A673 (cell line): ENCODE measurements around the gene EXD3. TPM values are rescaled to one million over a fixed set of nuclear protein-coding genes. Genes with fewer than 3 reads are reported as not detected.

ENCODE experiments used
- BruUV-seq: library from RNA; stranded (reverse); fragments of 400-500 nt; replicated peaks from 2 replicates; lab custom pipeline; 2021; lab: Mats Ljungman, UMichigan
- CTCF ChIA-PET: fragments of 300-600 bp; sonication (Branson Sonifier 250); formaldehyde crosslinking; loops from one replicate; lab custom pipeline; 2022; ENCODE audit warnings: antibody characterized with exemption; lab: Charles Lee
- POLR2A ChIA-PET: fragments of 300-600 bp; sonication (Branson Sonifier 250); formaldehyde crosslinking; loops from one replicate; lab custom pipeline; 2022; ENCODE audit warnings: antibody characterized with exemption; ENCODE audit not compliant: low non-redundant PET; lab: Charles Lee
- DNase-seq: peaks from one replicate; pipeline ENCODE4 v3.0.0-alpha.2; 2015; ENCODE audit warnings: low spot score
- H3K27ac ChIP-seq: fragments of 200-600 bp; sonication (generic); 2 replicates; pipeline ENCODE4 v1.5.1; 2016; ENCODE audit warnings: mixed run types, low read depth, mild to moderate bottlenecking, mixed read lengths, antibody characterized with exemption, low read length; ENCODE audit not compliant: poor library complexity, severe bottlenecking
- H3K27me3 ChIP-seq: fragments of 200-600 bp; sonication (generic); replicated peaks from 2 replicates; pipeline ENCODE4 v1.6.1; 2017; ENCODE audit warnings: mixed run types, low read depth, mild to moderate bottlenecking, mixed read lengths, antibody characterized with exemption, low read length; ENCODE audit not compliant: insufficient read depth, poor library complexity
- H3K36me3 ChIP-seq: fragments of 200-600 bp; sonication (generic); 2 replicates; pipeline ENCODE4 v1.6.1; 2016; ENCODE audit warnings: mixed run types, mild to moderate bottlenecking, mixed read lengths, antibody characterized with exemption, low read length; ENCODE audit not compliant: insufficient read depth, poor library complexity, severe bottlenecking
- H3K4me1 ChIP-seq: fragments of 200-600 bp; sonication (generic); 2 replicates; pipeline ENCODE4 v1.6.1; 2017; ENCODE audit warnings: mixed run types, mild to moderate bottlenecking, mixed read lengths, antibody characterized with exemption, low read length; ENCODE audit not compliant: insufficient read depth, poor library complexity, severe bottlenecking
- H3K4me3 ChIP-seq: fragments of 200-600 bp; sonication (generic); 2 replicates; pipeline ENCODE4 v1.5.1; 2016; ENCODE audit warnings: low read depth, mixed run types, mild to moderate bottlenecking, mixed read lengths, low read length; ENCODE audit not compliant: poor library complexity, severe bottlenecking
- H3K9me3 ChIP-seq: fragments of 200-600 bp; sonication (generic); 2 replicates; pipeline ENCODE4 v1.6.1; 2016; ENCODE audit warnings: mixed run types, low read depth, mild to moderate bottlenecking, mixed read lengths, antibody characterized with exemption, low read length; ENCODE audit not compliant: poor library complexity, severe bottlenecking
- CTCF ChIP-seq: fragments of 300-800, 200-600 bp; sonication (generic); conservative IDR thresholded peaks from 2 replicates; pipeline ENCODE4 v1.5.1; 2017; ENCODE audit warnings: low read depth, mild to moderate bottlenecking, antibody characterized with exemption, low read length, moderate library complexity, mixed read lengths
- EZH2 ChIP-seq: fragments of 200-600 bp; sonication (generic); IDR thresholded peaks from 2 replicates; pipeline ENCODE4 v1.6.1; 2017; ENCODE audit warnings: borderline replicate concordance, low read depth, mild to moderate bottlenecking, mixed read lengths, antibody characterized with exemption, low read length; ENCODE audit not compliant: poor library complexity, severe bottlenecking
- intact Hi-C: fragments of 100-400 bp; cut with micrococcal nuclease; formaldehyde crosslinking; loops from one replicate; pipeline ENCODE4 v1.10.0; 2022; ENCODE audit not compliant: unreplicated experiment
- total RNA-seq: library from RNA; stranded (reverse); gene quantifications from 2 replicates; pipeline ENCODE4 v1.2.3, GENCODE V29; 2021

The EXD3 gene
- total RNA-seq, 1 experiment from 2014 or later, result 6.3 TPM

- DNase-seq, result no peak
- CTCF ChIA-PET, result no interaction called here
- TF ChIP-seq CTCF (no peak), EZH2 (no peak)
- Histone ChIP-seq H3K4me1 (no peaks in the 10 kb centered on the region), H3K9me3 (no peaks in the 10 kb centered on the region), H3K27ac (no peak overlapping the region), H3K4me3 (no peak overlapping the region), H3K27me3 (no peaks in the 10 kb centered on the region), H3K36me3 (no peaks in the 10 kb centered on the region)
- no TSS peak for BruUV-seq
- POLR2A ChIA-PET, result no interaction called here
- intact Hi-C loops, result no loop called here
Measured at GRCh38 chr9:137398561-137399468, 24.1 kb downstream of the EXD3 start.

- TF ChIP-seq CTCF (no peak), EZH2 (no peak)
- CTCF ChIA-PET, result no interaction called here
- BruUV-seq, result no TSS peak
- no peaks in the 10 kb centered on the region for H3K36me3 ChIP-seq
- H3K27me3 ChIP-seq, result no peaks in the 10 kb centered on the region
- DNase-seq, result no peak
- intact Hi-C loops, result no loop called here
- H3K9me3 ChIP-seq, result no peaks in the 10 kb centered on the region
- POLR2A ChIA-PET, result no interaction called here
- no peak overlapping the region for H3K27ac ChIP-seq
- no peak overlapping the region for H3K4me3 ChIP-seq
- H3K4me1 ChIP-seq, result no peaks in the 10 kb centered on the region
Measured at GRCh38 chr9:137397675-137398423, 25.1 kb downstream of the EXD3 start.

DNA sequence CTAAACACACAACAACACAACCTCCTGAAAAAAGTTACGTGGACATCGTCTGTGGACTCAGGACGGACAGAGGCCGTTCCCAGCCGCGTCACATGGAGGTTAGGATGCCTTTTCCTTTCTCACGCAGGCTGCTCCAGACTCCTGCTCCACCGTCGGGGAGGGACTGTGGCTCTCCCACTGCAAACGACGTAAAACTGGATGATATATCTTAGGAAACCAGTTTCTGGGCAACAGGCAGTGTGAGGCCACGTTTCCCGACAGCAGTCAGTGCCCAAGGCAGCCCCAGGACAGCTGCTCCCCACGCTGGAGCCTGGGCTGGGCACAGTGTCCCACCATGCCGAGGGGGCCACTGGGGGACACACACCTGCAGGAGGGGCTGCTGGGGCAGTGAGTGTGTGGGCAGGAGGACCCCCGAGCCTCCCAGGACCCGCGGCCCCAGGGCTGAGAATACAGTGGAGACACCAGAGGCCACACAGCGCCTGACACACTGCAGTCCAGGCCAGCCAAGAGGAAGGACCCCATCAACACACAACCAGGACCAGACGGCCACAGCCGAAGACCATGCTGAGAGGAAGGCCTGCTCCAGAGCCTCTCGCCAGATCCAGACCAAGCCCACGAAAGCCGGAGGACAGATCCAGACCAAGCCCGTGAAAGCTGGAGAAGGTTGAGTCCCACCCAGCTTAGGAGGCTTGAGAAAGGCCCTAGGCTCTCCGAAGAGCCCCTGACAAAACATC lies 26.2 kb downstream of the EXD3 start:
- ChIA-PET POLR2A (no interaction called here), CTCF (no interaction called here)
- no peak for TF ChIP-seq EZH2
- no peak for TF ChIP-seq CTCF
- Histone ChIP-seq H3K9me3 (no peaks in the 10 kb centered on the region), H3K36me3 (no peaks in the 10 kb centered on the region), H3K27me3 (no peaks in the 10 kb centered on the region), H3K4me3 (no peak overlapping the region), H3K4me1 (no peaks in the 10 kb centered on the region), H3K27ac (no peak overlapping the region)
- intact Hi-C loops, result no loop called here
- BruUV-seq, result no TSS peak
- no peak for DNase-seq
